Endothelial cell of umbilical vein (primary cell): ENCODE data around the gene TXNRD1.

Source experiments
- EZH2 ChIP-seq: IDR thresholded peaks from 2 replicates; pipeline ENCODE4 v1.6.1; 2012; ENCODE audit warnings: borderline replicate concordance, low read depth, mild to moderate bottlenecking, moderate library complexity, low read length, inconsistent platforms; ENCODE audit not compliant: severe bottlenecking
- FOS ChIP-seq: IDR thresholded peaks from 2 replicates; pipeline ENCODE4 v1.6.1; 2011; ENCODE audit warnings: mild to moderate bottlenecking, low read length, moderate library complexity, borderline replicate concordance; ENCODE audit not compliant: insufficient read depth
- JUN ChIP-seq: IDR thresholded peaks from 2 replicates; pipeline ENCODE4 v1.6.1; 2011; ENCODE audit warnings: borderline replicate concordance, low read depth; ENCODE audit not compliant: insufficient read length, insufficient read depth
- POLR2AphosphoS5 ChIP-seq: IDR thresholded peaks from 2 replicates; pipeline ENCODE4 v1.6.1; 2012; ENCODE audit warnings: low read depth, mild to moderate bottlenecking, control low read depth, low read length, moderate library complexity; ENCODE audit not compliant: insufficient read depth
- TF ChIP-seq, protein P1 (sequence below), 2 donors: IDR thresholded peaks; 1 replicate in 1 of 2; 2 replicates in 1 of 2; pipeline ENCODE4 v1.5.1; 2011; ENCODE audit warnings: low read length in 2 of 2, mild to moderate bottlenecking in 2 of 2, moderate library complexity in 2 of 2, control low read depth in 1 of 2, inconsistent platforms in 1 of 2, low read depth in 1 of 2; ENCODE audit not compliant: insufficient read depth in 1 of 2; ENCODE audit errors: extremely low read depth in 1 of 2

DNA sequence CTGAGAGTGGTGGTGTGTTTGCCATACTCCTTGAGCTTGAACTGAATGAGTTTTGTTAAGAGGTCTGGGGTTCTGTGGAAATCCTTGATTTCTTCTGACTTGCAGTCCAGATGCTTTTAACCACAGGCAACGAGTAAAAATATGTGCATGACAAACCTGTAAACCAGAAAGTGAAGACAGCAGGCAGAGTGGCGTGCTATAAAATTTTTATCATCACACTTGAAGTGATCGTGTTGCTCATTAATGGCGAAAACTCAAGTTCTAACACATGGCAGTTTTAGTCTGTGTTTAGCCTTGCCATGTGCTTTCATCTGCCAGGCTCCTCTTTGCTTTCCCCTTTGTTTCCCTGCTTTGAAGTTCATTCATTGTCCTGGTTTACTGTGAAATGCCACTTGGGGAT is 28.0 kb downstream of the TXNRD1 start:
- TF ChIP-seq, protein P1, sequence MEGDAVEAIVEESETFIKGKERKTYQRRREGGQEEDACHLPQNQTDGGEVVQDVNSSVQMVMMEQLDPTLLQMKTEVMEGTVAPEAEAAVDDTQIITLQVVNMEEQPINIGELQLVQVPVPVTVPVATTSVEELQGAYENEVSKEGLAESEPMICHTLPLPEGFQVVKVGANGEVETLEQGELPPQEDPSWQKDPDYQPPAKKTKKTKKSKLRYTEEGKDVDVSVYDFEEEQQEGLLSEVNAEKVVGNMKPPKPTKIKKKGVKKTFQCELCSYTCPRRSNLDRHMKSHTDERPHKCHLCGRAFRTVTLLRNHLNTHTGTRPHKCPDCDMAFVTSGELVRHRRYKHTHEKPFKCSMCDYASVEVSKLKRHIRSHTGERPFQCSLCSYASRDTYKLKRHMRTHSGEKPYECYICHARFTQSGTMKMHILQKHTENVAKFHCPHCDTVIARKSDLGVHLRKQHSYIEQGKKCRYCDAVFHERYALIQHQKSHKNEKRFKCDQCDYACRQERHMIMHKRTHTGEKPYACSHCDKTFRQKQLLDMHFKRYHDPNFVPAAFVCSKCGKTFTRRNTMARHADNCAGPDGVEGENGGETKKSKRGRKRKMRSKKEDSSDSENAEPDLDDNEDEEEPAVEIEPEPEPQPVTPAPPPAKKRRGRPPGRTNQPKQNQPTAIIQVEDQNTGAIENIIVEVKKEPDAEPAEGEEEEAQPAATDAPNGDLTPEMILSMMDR (IDR thresholded peaks at IDR 0.05; ENCODE audit: extremely low read depth in 1 of 2, insufficient read depth in 1 of 2, low read depth in 1 of 2, low read length in 2 of 2): no peak
- TF ChIP-seq FOS: no peak
- TF ChIP-seq EZH2: no peak
- TF ChIP-seq POLR2AphosphoS5: no peak
- no peak for TF ChIP-seq JUN
